ENCODE measurements around the gene IL33. TPM values are rescaled to one million over a fixed set of nuclear protein-coding genes. Genes with fewer than 3 reads are reported as not detected.

Gene IL33
- total RNA-seq, 1 donor from 2014 or later, result 5.4 TPM

DNA sequence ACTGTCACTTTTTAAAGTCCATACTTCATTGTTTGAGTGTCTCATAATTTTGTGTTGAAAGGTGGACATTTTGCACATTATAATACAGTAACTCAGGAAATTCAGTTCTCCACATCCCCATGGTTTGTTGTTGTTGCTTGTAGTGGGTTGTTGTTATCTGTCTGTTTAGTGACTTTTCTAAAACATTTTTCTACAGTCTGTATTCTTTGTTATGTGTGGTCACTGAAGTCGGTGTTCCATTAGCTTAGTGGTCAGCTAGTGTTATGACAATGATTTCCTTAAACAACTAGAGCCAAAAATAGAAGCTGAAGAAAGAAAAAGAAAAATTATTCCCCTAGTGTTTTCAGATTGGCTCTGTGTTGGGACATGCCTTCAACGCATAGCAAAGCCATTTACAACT, 5.6 kb upstream of the IL33 start:
- Mint-ChIP-seq H3K4me1 (peaks cover 15% of the 10 kb centered on the region), H3K9me3 (peaks cover 49% of the 10 kb centered on the region), H3K27me3 (ENCODE audit: low read depth) (peaks cover 4% of the 10 kb centered on the region), H3K27ac (no peak overlapping the region), H3K4me3 (no peak overlapping the region), H3K36me3 (peaks cover 2% of the 10 kb centered on the region)
- no peak for DNase-seq (ENCODE audit: low spot score in 2 of 2, unreplicated experiment in 2 of 2)
- TF ChIP-seq, protein P1, sequence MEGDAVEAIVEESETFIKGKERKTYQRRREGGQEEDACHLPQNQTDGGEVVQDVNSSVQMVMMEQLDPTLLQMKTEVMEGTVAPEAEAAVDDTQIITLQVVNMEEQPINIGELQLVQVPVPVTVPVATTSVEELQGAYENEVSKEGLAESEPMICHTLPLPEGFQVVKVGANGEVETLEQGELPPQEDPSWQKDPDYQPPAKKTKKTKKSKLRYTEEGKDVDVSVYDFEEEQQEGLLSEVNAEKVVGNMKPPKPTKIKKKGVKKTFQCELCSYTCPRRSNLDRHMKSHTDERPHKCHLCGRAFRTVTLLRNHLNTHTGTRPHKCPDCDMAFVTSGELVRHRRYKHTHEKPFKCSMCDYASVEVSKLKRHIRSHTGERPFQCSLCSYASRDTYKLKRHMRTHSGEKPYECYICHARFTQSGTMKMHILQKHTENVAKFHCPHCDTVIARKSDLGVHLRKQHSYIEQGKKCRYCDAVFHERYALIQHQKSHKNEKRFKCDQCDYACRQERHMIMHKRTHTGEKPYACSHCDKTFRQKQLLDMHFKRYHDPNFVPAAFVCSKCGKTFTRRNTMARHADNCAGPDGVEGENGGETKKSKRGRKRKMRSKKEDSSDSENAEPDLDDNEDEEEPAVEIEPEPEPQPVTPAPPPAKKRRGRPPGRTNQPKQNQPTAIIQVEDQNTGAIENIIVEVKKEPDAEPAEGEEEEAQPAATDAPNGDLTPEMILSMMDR (IDR thresholded peaks at IDR 0.05; ENCODE audit: unreplicated experiment), result no peak

DNA sequence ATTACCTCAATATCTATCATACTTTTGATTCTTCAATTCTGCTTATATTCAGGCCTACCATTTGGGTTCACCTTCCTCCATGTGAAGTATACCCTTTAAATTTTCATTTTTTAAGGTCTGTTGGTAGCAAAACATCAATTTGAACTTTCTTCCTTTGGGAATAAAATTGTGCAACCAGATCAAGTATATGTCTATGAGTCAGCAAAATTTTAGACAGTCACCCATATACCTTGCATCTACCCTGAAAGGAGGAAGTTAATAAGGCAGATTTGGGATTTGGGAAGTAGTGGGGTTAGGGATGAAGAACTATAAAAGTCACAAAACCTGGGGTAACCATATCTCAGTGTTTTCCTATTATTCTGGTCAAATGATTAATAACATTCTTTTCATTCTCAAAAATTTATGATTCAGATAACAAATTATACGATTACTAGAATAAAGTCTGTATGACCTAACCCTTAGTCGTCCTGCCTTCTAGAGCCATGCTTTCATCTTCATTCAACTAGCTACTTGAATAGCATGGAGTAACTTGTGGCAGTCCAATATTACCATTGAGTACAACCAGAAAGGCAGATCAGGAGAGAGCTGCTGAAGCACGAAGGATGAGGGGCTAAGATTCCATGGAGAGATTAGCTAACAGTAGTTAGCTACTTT, 2.8 kb upstream of the IL33 start:
- TF ChIP-seq, protein P1 (IDR thresholded peaks at IDR 0.05; ENCODE audit: unreplicated experiment), result no peak

DNA sequence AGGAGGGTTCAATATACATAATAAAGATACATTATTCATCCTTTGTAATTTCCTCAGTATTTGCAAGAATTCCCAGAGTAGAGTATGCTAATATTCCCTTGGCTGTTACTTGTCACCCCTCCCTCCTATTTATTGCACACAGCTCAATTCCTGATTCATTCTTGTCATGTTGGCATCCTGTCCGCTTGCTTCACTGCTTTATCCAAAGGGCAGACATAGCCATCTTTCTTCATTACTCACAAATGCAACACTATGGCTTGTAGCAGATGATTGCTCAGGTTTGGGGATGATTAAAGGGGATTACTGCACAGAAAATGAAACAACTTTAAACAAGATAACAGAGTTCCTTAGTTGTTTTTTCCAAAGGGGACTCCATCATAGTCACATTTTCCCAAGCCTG, 1.2 kb upstream of the IL33 start:
- DNase-seq (ENCODE audit: low spot score in 2 of 2, unreplicated experiment in 2 of 2), result no peak
- no peak overlapping the region for H3K4me3 Mint-ChIP-seq
- TF ChIP-seq, protein P1 (IDR thresholded peaks at IDR 0.05; ENCODE audit: unreplicated experiment), result no peak
- H3K36me3 Mint-ChIP-seq, result peaks cover 1% of the 10 kb centered on the region
- peaks cover 19% of the 10 kb centered on the region for H3K9me3 Mint-ChIP-seq
- peak overlapping the region; percentile 88 for H3K27ac Mint-ChIP-seq
- no peaks in the 10 kb centered on the region for H3K27me3 Mint-ChIP-seq (ENCODE audit: low read depth)
- peaks cover 50% of the 10 kb centered on the region for H3K4me1 Mint-ChIP-seq

More for the DNA sequence above, 2.8 kb upstream of the IL33 start:
- Mint-ChIP-seq H3K27me3 (ENCODE audit: low read depth) (no peaks in the 10 kb centered on the region), H3K4me1 (peaks cover 38% of the 10 kb centered on the region), H3K4me3 (no peak overlapping the region), H3K27ac (no peak overlapping the region), H3K36me3 (peaks cover 2% of the 10 kb centered on the region), H3K9me3 (peaks cover 31% of the 10 kb centered on the region)
- DNase-seq (ENCODE audit: low spot score in 2 of 2, unreplicated experiment in 2 of 2), result no peak

DNA sequence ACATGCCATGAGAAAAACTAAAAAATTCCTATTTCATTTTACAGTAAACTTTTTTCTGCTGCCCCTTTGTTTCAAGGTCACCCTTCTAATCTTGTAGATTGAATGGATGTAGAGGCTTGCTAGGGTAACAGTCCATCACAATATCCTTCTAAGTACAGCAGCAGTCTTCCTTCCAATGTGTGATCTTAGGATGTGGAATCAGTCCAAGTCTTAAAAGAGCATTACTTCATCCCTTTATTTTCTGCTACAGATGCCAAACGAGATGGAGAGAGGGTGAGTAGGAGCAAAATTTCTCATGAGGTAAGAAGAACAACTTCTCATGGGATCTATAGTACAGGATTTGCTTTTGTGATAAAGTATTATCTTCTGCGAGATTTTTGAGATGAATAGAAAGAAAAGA, 704 bp upstream of the IL33 start:
- no peaks in the 10 kb centered on the region for H3K36me3 Mint-ChIP-seq
- H3K4me1 Mint-ChIP-seq, result peaks cover 51% of the 10 kb centered on the region
- no peak overlapping the region for H3K4me3 Mint-ChIP-seq
- peak overlapping the region; percentile 88 for H3K27ac Mint-ChIP-seq
- H3K27me3 Mint-ChIP-seq (ENCODE audit: low read depth), result no peaks in the 10 kb centered on the region
- TF ChIP-seq, protein P1 (IDR thresholded peaks at IDR 0.05; ENCODE audit: unreplicated experiment), result no peak
- H3K9me3 Mint-ChIP-seq, result peaks cover 14% of the 10 kb centered on the region
- no peak for DNase-seq (ENCODE audit: low spot score in 2 of 2, unreplicated experiment in 2 of 2)

DNA sequence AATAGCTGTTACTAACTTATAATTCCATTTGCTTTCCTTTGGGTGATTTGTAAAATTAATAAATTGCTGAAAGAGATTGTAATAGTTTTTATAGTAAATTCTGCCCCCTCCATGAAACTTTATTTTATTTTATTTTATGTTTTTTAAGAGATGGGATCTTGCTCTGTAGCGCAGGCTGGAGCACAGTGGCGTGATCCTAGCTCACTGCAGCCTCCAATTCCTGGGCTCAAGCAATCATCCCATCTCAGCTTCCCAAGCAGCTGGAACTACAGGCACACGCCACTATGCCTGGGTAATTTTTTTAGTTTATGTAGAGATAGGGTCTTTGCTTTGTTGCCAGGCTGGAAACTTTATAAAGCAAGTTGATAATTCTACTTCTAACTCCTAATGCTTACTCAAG, 395 bp downstream of the IL33 start:
- TF ChIP-seq, protein P1 (IDR thresholded peaks at IDR 0.05; ENCODE audit: unreplicated experiment), result no peak
- Mint-ChIP-seq H3K27ac (peak overlapping the region; percentile 88), H3K36me3 (no peaks in the 10 kb centered on the region), H3K9me3 (peaks cover 3% of the 10 kb centered on the region), H3K4me1 (peaks cover 56% of the 10 kb centered on the region), H3K27me3 (ENCODE audit: low read depth) (no peaks in the 10 kb centered on the region), H3K4me3 (no peak overlapping the region)
- DNase-seq (ENCODE audit: low spot score in 2 of 2, unreplicated experiment in 2 of 2), result no peak
